Measurements from ENCODE around the gene SMURF1. TPM values are rescaled to one million over a fixed set of nuclear protein-coding genes. Genes with fewer than 3 reads are reported as not detected.

Gene SMURF1
- total RNA-seq, 1 donor: 22.6 TPM

GRCh38 chr7:98988641-98989040, 155.3 kb downstream of the SMURF1 start:
- DNase-seq (ENCODE audit: low read depth): no peak
- TF ChIP-seq, protein P1, sequence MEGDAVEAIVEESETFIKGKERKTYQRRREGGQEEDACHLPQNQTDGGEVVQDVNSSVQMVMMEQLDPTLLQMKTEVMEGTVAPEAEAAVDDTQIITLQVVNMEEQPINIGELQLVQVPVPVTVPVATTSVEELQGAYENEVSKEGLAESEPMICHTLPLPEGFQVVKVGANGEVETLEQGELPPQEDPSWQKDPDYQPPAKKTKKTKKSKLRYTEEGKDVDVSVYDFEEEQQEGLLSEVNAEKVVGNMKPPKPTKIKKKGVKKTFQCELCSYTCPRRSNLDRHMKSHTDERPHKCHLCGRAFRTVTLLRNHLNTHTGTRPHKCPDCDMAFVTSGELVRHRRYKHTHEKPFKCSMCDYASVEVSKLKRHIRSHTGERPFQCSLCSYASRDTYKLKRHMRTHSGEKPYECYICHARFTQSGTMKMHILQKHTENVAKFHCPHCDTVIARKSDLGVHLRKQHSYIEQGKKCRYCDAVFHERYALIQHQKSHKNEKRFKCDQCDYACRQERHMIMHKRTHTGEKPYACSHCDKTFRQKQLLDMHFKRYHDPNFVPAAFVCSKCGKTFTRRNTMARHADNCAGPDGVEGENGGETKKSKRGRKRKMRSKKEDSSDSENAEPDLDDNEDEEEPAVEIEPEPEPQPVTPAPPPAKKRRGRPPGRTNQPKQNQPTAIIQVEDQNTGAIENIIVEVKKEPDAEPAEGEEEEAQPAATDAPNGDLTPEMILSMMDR (IDR thresholded peaks at IDR 0.05; ENCODE audit: insufficient read depth, low read length): no peak
- no peak overlapping the region for H3K4me3 ChIP-seq (ENCODE audit: low read depth, low read length)

- H3K4me3 ChIP-seq (ENCODE audit: low read depth, low read length): no peak overlapping the region
- no peak for DNase-seq (ENCODE audit: low read depth)
- TF ChIP-seq, protein P1 (IDR thresholded peaks at IDR 0.05; ENCODE audit: insufficient read depth, low read length): no peak
Observed at GRCh38 chr7:98985945-98986344, 158.0 kb downstream of the SMURF1 start.

DNA sequence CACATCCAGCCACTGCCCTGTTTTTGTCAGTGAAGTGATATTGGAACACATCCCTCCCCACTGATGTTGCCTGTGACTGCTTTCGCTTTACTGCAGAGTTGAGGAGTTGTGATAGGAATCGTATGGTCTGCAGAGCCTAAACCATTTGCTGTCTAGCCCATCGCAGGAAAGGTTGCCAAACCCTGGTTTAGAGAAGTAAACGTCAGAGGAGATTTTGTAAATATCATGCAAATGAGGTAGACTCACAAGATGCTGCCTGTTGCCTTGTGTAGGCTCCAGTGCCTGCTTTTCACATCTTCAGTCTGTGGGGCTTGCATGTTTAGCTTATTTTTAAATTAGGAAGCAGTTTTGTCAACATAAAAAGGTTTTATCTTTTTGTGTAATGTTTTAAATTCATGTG, 158.5 kb downstream of the SMURF1 start:
- TF ChIP-seq, protein P1 (IDR thresholded peaks at IDR 0.05; ENCODE audit: insufficient read depth, low read length): no peak
- DNase-seq (ENCODE audit: low read depth): no peak
- no peak overlapping the region for H3K4me3 ChIP-seq (ENCODE audit: low read depth, low read length)

GRCh38 chr7:98984126-98984525, 159.8 kb downstream of the SMURF1 start:
- no peak for DNase-seq (ENCODE audit: low read depth)
- TF ChIP-seq, protein P1 (IDR thresholded peaks at IDR 0.05; ENCODE audit: insufficient read depth, low read length): no peak
- H3K4me3 ChIP-seq (ENCODE audit: low read depth, low read length): no peak overlapping the region

- H3K4me3 ChIP-seq (ENCODE audit: low read depth, low read length): no peak overlapping the region
- DNase-seq (ENCODE audit: low read depth): no peak
- TF ChIP-seq, protein P1 (IDR thresholded peaks at IDR 0.05; ENCODE audit: insufficient read depth, low read length): no peak
Observed at GRCh38 chr7:98982686-98983085, 161.2 kb downstream of the SMURF1 start.

DNA sequence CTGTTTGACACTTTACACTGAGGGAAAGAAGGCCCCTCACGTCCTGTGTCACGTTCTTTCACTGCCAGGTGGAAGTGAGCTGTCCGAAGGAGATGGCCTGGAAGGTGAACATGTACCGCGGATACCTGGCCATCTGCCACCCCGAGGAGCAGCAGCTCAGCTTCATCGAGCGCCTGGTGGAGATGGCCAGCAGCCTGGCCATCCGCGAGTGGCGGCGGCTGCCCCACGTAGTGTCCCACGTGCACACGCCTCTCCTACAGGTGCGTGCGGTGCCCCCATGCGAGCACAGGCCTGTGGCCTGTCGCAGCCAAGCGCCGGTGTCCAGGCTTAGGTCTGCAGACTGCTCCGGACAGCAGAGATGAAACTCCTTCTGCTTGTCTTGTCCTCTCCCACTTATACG, 162.2 kb downstream of the SMURF1 start:
- DNase-seq (ENCODE audit: low read depth): no peak
- TF ChIP-seq, protein P1 (IDR thresholded peaks at IDR 0.05; ENCODE audit: insufficient read depth, low read length): no peak
- no peak overlapping the region for H3K4me3 ChIP-seq (ENCODE audit: low read depth, low read length)

GRCh38 chr7:98978672-98979071, 165.2 kb downstream of the SMURF1 start:
- H3K4me3 ChIP-seq (ENCODE audit: low read depth, low read length): no peak overlapping the region
- TF ChIP-seq, protein P1 (IDR thresholded peaks at IDR 0.05; ENCODE audit: insufficient read depth, low read length): no peak
- DNase-seq (ENCODE audit: low read depth): no peak

All from fibroblast of the aortic adventitia (primary cell).